ENCODE data around the gene PTPRD. TPM values are rescaled to one million over a fixed set of nuclear protein-coding genes. Genes with fewer than 3 reads are reported as not detected.

The PTPRD gene
- total RNA-seq, 1 experiment from 2014 or later: not detected

DNA sequence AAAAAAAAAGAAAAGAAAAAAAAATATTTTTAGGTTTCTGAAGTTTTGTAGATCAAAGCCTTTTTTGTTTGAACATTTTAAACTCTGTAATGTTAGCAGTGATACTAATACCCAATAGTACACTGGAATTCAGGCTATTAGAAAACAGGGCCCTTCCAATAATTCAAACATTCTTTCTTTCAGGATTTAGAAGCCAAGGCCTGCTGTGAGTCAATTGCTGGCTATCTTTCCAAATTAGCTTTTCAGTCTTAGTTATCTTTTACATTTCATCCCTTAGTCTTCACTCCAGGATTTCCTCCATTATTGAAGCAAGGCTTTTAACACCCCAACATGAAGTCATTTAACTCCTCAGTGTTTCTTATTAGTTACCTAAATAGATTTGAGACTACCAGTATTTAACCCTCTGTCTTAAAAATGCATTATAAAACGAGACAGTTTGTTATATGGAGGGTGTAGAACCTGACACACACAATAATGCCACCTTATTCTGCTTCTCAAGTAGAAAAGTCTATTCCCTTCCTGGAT is 1861.3 kb downstream of the PTPRD start:
- H3K4me1 ChIP-seq (ENCODE audit: insufficient read depth, low read length, poor library complexity, severe bottlenecking): no peaks in the 10 kb centered on the region
- ChIA-PET POLR2A (ENCODE audit: low non-redundant PET) (no interaction called here), CTCF (no interaction called here)
- peaks cover 4% of the 10 kb centered on the region for H3K27me3 ChIP-seq (replicated peaks; ENCODE audit: insufficient read depth, low read depth, low read length, poor library complexity)
- intact Hi-C loops (cut with micrococcal nuclease; ENCODE audit: unreplicated experiment): no loop called here
- no peak overlapping the region for H3K4me3 ChIP-seq (ENCODE audit: low read depth, low read length, poor library complexity, severe bottlenecking)
- no TSS peak for BruUV-seq (replicated peaks)
- no peaks in the 10 kb centered on the region for H3K9me3 ChIP-seq (ENCODE audit: low read depth, low read length, poor library complexity, severe bottlenecking)
- no peak for DNase-seq (ENCODE audit: low spot score)
- TF ChIP-seq, protein P1, sequence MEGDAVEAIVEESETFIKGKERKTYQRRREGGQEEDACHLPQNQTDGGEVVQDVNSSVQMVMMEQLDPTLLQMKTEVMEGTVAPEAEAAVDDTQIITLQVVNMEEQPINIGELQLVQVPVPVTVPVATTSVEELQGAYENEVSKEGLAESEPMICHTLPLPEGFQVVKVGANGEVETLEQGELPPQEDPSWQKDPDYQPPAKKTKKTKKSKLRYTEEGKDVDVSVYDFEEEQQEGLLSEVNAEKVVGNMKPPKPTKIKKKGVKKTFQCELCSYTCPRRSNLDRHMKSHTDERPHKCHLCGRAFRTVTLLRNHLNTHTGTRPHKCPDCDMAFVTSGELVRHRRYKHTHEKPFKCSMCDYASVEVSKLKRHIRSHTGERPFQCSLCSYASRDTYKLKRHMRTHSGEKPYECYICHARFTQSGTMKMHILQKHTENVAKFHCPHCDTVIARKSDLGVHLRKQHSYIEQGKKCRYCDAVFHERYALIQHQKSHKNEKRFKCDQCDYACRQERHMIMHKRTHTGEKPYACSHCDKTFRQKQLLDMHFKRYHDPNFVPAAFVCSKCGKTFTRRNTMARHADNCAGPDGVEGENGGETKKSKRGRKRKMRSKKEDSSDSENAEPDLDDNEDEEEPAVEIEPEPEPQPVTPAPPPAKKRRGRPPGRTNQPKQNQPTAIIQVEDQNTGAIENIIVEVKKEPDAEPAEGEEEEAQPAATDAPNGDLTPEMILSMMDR (conservative IDR thresholded peaks at IDR 0.05; ENCODE audit: low read depth, low read length): no peak
- TF ChIP-seq EZH2 (IDR thresholded peaks at IDR 0.05; ENCODE audit: borderline replicate concordance, low read depth, low read length, poor library complexity, severe bottlenecking): no peak
- no peaks in the 10 kb centered on the region for H3K36me3 ChIP-seq (ENCODE audit: insufficient read depth, low read length, poor library complexity, severe bottlenecking)
- H3K27ac ChIP-seq (ENCODE audit: low read depth, low read length, poor library complexity, severe bottlenecking): no peak overlapping the region

DNA sequence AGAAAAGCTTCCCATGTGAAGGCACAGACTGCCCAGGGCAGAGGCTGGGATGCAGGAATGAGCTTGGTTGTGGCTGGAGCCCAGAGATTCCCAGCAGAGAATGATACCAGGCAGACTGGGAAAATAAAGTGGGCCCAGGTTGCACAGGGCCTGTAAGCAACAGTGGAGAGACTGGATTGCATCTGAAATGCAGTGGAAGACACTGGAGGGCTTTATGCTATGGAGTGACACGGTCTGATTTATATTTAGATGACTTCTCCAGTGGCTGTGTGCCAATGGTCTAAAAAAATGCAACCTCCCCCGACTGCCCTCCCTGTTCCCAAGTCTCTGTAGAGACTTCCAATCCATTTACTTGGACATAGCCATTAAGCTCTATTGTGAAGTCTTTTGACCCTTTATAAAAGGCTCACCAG is 1862.2 kb downstream of the PTPRD start:
- TF ChIP-seq, protein P1 (conservative IDR thresholded peaks at IDR 0.05; ENCODE audit: low read depth, low read length): no peak
- TF ChIP-seq EZH2 (IDR thresholded peaks at IDR 0.05; ENCODE audit: borderline replicate concordance, low read depth, low read length, poor library complexity, severe bottlenecking): no peak
- DNase-seq (ENCODE audit: low spot score): no peak
- POLR2A ChIA-PET (ENCODE audit: low non-redundant PET): no interaction called here
- CTCF ChIA-PET: no interaction called here
- H3K27ac ChIP-seq (ENCODE audit: low read depth, low read length, poor library complexity, severe bottlenecking): no peak overlapping the region
- H3K9me3 ChIP-seq (ENCODE audit: low read depth, low read length, poor library complexity, severe bottlenecking): no peaks in the 10 kb centered on the region
- H3K36me3 ChIP-seq (ENCODE audit: insufficient read depth, low read length, poor library complexity, severe bottlenecking): no peaks in the 10 kb centered on the region
- no peak overlapping the region for H3K4me3 ChIP-seq (ENCODE audit: low read depth, low read length, poor library complexity, severe bottlenecking)
- no TSS peak for BruUV-seq (replicated peaks)
- intact Hi-C loops (cut with micrococcal nuclease; ENCODE audit: unreplicated experiment): no loop called here
- peaks cover 4% of the 10 kb centered on the region for H3K27me3 ChIP-seq (replicated peaks; ENCODE audit: insufficient read depth, low read depth, low read length, poor library complexity)
- H3K4me1 ChIP-seq (ENCODE audit: insufficient read depth, low read length, poor library complexity, severe bottlenecking): no peaks in the 10 kb centered on the region

DNA sequence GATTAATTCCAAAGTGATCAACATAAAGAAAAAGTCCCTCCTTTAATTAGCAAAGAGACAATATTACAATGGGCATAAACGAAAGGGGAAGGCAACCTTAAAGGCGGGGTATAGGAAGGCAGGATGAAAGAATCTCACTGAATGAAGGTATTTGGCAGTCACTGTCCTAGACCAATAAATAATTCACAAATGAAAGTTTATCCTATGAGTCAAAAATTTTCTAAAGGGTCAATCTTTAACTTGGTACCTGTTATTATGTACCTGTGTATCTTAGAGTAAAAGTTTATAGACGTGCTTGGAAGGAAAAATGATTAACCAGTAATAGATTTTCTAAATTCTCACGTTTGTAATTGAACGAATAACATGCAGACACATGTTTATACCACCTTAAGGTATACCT is 1867.5 kb downstream of the PTPRD start:
- Histone ChIP-seq H3K27me3 (replicated peaks; ENCODE audit: insufficient read depth, low read depth, low read length, poor library complexity) (peaks cover 10% of the 10 kb centered on the region), H3K9me3 (ENCODE audit: low read depth, low read length, poor library complexity, severe bottlenecking) (no peaks in the 10 kb centered on the region), H3K4me1 (ENCODE audit: insufficient read depth, low read length, poor library complexity, severe bottlenecking) (no peaks in the 10 kb centered on the region), H3K4me3 (ENCODE audit: low read depth, low read length, poor library complexity, severe bottlenecking) (no peak overlapping the region), H3K36me3 (ENCODE audit: insufficient read depth, low read length, poor library complexity, severe bottlenecking) (no peaks in the 10 kb centered on the region), H3K27ac (ENCODE audit: low read depth, low read length, poor library complexity, severe bottlenecking) (no peak overlapping the region)
- CTCF ChIA-PET: no interaction called here
- POLR2A ChIA-PET (ENCODE audit: low non-redundant PET): no interaction called here
- no TSS peak for BruUV-seq (replicated peaks)
- DNase-seq (ENCODE audit: low spot score): no peak
- intact Hi-C loops (cut with micrococcal nuclease; ENCODE audit: unreplicated experiment): no loop called here
- TF ChIP-seq, protein P1 (conservative IDR thresholded peaks at IDR 0.05; ENCODE audit: low read depth, low read length): no peak
- TF ChIP-seq EZH2 (IDR thresholded peaks at IDR 0.05; ENCODE audit: borderline replicate concordance, low read depth, low read length, poor library complexity, severe bottlenecking): no peak
